ENCODE results near the gene INPP4A.
"Not testable (repeated sequence)": the region's sequence is repeated elsewhere in the genome, so short reads cannot be mapped to it uniquely, and the experiment has no call there.

Gene INPP4A

GRCh38 chr2:98405301-98405700 is 39.4 kb upstream of the INPP4A start:
- no peak for DNase-seq (ENCODE audit: extremely low read depth, low read depth)
- no peak for TF ChIP-seq CTCF (IDR thresholded peaks at IDR 0.05; ENCODE audit: low read depth, low read length, missing control alignments)
- H3K4me3 ChIP-seq (replicated peaks; ENCODE audit: low read depth, low read length) = no peak overlapping the region

- no peak for DNase-seq (ENCODE audit: extremely low read depth, low read depth)
- no peak for TF ChIP-seq CTCF (IDR thresholded peaks at IDR 0.05; ENCODE audit: low read depth, low read length, missing control alignments)
- H3K4me3 ChIP-seq (replicated peaks; ENCODE audit: low read depth, low read length) = no peak overlapping the region
Measured at GRCh38 chr2:98408155-98408554, 36.5 kb upstream of the INPP4A start.

- TF ChIP-seq CTCF (IDR thresholded peaks at IDR 0.05; ENCODE audit: low read depth, low read length, missing control alignments) = peak; percentile 73
- DNase-seq (ENCODE audit: extremely low read depth, low read depth) = peak; percentile 35
- no peak overlapping the region for H3K4me3 ChIP-seq (replicated peaks; ENCODE audit: low read depth, low read length)
Measured at GRCh38 chr2:98412751-98413458, 31.8 kb upstream of the INPP4A start.

GRCh38 chr2:98414246-98414645 is 30.4 kb upstream of the INPP4A start:
- not testable (repeated sequence) for H3K4me3 ChIP-seq (replicated peaks; ENCODE audit: low read depth, low read length); DNase-seq (ENCODE audit: extremely low read depth, low read depth)

GRCh38 chr2:98415719-98416248 is 28.9 kb upstream of the INPP4A start:
- DNase-seq (ENCODE audit: extremely low read depth, low read depth); H3K4me3 ChIP-seq (replicated peaks; ENCODE audit: low read depth, low read length): not testable (repeated sequence)

GRCh38 chr2:98416383-98417159 is 28.1 kb upstream of the INPP4A start:
- H3K4me3 ChIP-seq (replicated peaks; ENCODE audit: low read depth, low read length) = no peak overlapping the region
- DNase-seq (ENCODE audit: extremely low read depth, low read depth) = no peak
- no peak for TF ChIP-seq CTCF (IDR thresholded peaks at IDR 0.05; ENCODE audit: low read depth, low read length, missing control alignments)

- no peak overlapping the region for H3K4me3 ChIP-seq (replicated peaks; ENCODE audit: low read depth, low read length)
- TF ChIP-seq CTCF (IDR thresholded peaks at IDR 0.05; ENCODE audit: low read depth, low read length, missing control alignments) = no peak
- no peak for DNase-seq (ENCODE audit: extremely low read depth, low read depth)
Measured at GRCh38 chr2:98419544-98419943, 25.1 kb upstream of the INPP4A start.

Data from HFF-Myc (cell line).